ENCODE data around the gene KAT2B.

GRCh38 chr3:20099060-20099459 lies 58.8 kb downstream of the KAT2B start:
- TF ChIP-seq CTCF (IDR thresholded peaks at IDR 0.05) (no peak), POLR2AphosphoS5 (IDR thresholded peaks at IDR 0.05) (peak; percentile 63), POLR2A (IDR thresholded peaks at IDR 0.05) (no peak)
